Natural killer cell treated with Interleukin-12 subunit alpha and Interleukin-12 subunit beta and Interleukin-15 and Interleukin-18, amount 100 ng/mL, for 72 hours (primary cell): ENCODE data around the gene RPGRIP1. TPM values are rescaled to one million over a fixed set of nuclear protein-coding genes. Genes with fewer than 3 reads are reported as not detected.
"Not testable (repeated sequence)": the region's sequence is repeated elsewhere in the genome, so short reads cannot be mapped to it uniquely, and the experiment has no call there.

Experiments
- ATAC-seq, 2 donors: fragments of 150-1000 bp; cut with Tn5 transposase in 1 of 2; sonication (Bioruptor Pico), chemical (Tn5 transposase) in 1 of 2; 2 replicates each; pipeline ENCODE4 v1.10.0; 2021
- DNase-seq: peaks from one replicate; pipeline ENCODE4 v3.0.0; 2022; ENCODE audit warnings: low spot score
- H3K27ac Mint-ChIP-seq, 2 donors: 1 replicate in 1 of 2; 2 replicates in 1 of 2; pipeline ENCODE4 v1.8.0; 2022; ENCODE audit warnings: mixed read lengths in 2 of 2, mild to moderate bottlenecking in 1 of 2, moderate library complexity in 1 of 2
- H3K27me3 Mint-ChIP-seq, 2 donors: 1 replicate in 1 of 2; 2 replicates in 1 of 2; pipeline ENCODE4 v1.8.0; 2022; ENCODE audit warnings: mixed read lengths in 2 of 2
- H3K36me3 Mint-ChIP-seq: one replicate; pipeline ENCODE4 v1.8.0; 2022; ENCODE audit warnings: mixed read lengths
- H3K4me1 Mint-ChIP-seq, 2 donors: 1 replicate in 1 of 2; 2 replicates in 1 of 2; pipeline ENCODE4 v1.8.0; 2022; ENCODE audit warnings: low read depth in 2 of 2, mixed read lengths in 2 of 2, mild to moderate bottlenecking in 1 of 2
- H3K4me3 Mint-ChIP-seq: one replicate; pipeline ENCODE4 v1.8.0; 2022; ENCODE audit warnings: mixed read lengths
- H3K9me3 Mint-ChIP-seq: 2 replicates; pipeline ENCODE4 v1.8.0; 2022; ENCODE audit warnings: mixed read lengths
- total RNA-seq, 2 donors: library from RNA; stranded (reverse); gene quantifications; one replicate each; pipeline ENCODE4 v1.2.3, GENCODE V29; 2022

Gene RPGRIP1
- total RNA-seq, 2 donors from 2014 or later = 0.17 TPM; not detected in 1

DNA sequence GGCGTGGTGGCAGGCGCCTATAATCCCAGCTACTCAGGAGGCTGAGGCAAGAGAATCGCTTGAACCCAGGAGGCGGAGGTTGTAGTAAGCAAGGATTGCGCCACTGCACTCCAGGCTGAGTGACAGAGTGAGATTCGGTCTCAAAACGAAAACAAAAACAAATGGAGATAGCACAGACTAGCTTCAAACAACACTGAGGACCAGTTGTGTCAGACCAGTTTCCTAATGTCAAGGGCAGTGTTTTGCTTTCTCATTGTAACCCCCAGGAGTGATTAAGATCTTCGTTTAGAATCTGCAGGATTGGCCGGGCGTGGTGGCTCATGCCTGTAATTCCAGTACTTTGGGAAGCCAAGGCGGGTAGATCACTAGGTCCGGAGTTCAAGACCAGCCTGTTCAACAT is 18.5 kb downstream of the RPGRIP1 start:
- DNase-seq = no peak
- H3K27ac Mint-ChIP-seq = no peak overlapping the region
- H3K4me1 Mint-ChIP-seq = no peaks in the 10 kb centered on the region
- peaks cover 7% of the 10 kb centered on the region in 2 donors for H3K27me3 Mint-ChIP-seq
- no peaks in the 10 kb centered on the region for H3K9me3 Mint-ChIP-seq
- H3K36me3 Mint-ChIP-seq = no peaks in the 10 kb centered on the region
- H3K4me3 Mint-ChIP-seq = no peak overlapping the region
- no peak for ATAC-seq

DNA sequence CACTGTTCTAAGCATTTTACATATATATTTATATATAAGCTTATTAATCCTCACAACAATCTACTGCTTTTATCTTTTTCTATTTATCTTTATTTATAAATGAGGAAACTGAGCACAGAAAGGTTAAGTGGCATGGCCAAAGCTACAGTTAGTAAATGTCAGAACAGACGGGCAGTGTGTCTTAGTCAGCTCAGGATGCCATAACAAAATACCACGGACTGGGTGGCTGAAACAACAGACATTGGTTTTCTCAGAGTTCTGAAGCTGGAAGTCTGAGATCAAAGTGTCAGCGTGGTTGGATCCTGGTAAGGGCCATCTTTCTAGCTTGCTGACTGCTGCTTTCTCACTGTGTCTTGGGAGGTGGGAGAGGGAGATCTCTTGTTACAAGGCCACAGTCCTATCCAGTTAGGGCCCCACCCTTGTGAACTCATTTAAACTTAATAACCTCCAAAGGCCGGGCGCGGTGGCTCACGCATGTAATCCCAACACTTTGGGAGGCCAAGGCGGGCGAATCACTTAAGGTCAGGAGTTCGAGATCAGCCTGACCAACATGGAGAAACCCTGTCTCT is 19.8 kb downstream of the RPGRIP1 start:
- Mint-ChIP-seq H3K4me3 (no peak overlapping the region), H3K27me3 (peaks cover 7% of the 10 kb centered on the region in 2 donors), H3K36me3 (no peaks in the 10 kb centered on the region), H3K9me3 (no peaks in the 10 kb centered on the region), H3K27ac (no peak overlapping the region), H3K4me1 (no peaks in the 10 kb centered on the region)
- ATAC-seq (no peak), DNase-seq (no peak)

DNA sequence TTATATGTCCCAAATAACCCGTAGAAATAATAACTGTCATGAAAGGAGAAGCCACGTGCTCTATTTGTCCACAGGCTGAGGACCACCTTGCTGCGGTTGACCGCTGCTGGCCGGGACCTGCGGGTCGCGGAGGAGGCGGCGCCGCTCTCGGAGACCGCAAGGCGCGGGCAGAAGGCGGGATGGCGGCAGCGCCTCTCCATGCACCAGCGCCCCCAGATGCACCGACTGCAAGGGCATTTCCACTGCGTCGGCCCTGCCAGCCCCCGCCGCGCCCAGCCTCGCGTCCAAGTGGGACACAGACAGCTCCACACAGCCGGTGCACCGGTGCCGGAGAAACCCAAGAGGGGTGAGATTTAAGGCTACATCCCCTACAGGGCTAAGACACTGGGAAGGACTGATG is 21.0 kb downstream of the RPGRIP1 start:
- Mint-ChIP-seq H3K27ac (no peak overlapping the region), H3K4me1 (no peaks in the 10 kb centered on the region), H3K9me3 (no peaks in the 10 kb centered on the region), H3K36me3 (no peaks in the 10 kb centered on the region), H3K4me3 (no peak overlapping the region), H3K27me3 (peaks cover 7% of the 10 kb centered on the region in 2 donors)
- DNase-seq (no peak), ATAC-seq (peak; percentile 49 to 65)

GRCh38 chr14:21302013-21302835 is 22.3 kb downstream of the RPGRIP1 start:
- ATAC-seq (no peak), DNase-seq (no peak)
- Mint-ChIP-seq H3K4me3 (no peak overlapping the region), H3K27me3 (peaks cover 7% of the 10 kb centered on the region in 2 donors), H3K36me3 (no peaks in the 10 kb centered on the region), H3K27ac (no peak overlapping the region), H3K9me3 (no peaks in the 10 kb centered on the region), H3K4me1 (no peaks in the 10 kb centered on the region)

DNA sequence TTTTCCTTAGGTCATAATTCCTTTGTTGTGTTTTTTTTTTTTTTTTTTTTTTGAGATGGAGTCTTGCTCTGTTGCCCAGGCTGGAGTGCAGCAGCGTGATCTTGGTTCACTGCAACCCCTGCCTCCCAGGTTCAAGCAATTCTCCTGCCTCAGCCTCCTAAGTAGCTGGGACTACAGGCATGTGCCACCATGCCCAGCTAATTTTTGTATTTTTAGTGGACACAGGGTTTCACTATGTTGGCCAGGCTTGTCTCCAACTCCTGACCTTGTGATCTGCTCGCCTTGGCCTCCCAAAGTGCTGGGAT is 22.9 kb downstream of the RPGRIP1 start:
- not testable (repeated sequence) for H3K27ac Mint-ChIP-seq, H3K9me3 Mint-ChIP-seq, H3K36me3 Mint-ChIP-seq, H3K27me3 Mint-ChIP-seq, ATAC-seq, H3K4me3 Mint-ChIP-seq, DNase-seq, H3K4me1 Mint-ChIP-seq

DNA sequence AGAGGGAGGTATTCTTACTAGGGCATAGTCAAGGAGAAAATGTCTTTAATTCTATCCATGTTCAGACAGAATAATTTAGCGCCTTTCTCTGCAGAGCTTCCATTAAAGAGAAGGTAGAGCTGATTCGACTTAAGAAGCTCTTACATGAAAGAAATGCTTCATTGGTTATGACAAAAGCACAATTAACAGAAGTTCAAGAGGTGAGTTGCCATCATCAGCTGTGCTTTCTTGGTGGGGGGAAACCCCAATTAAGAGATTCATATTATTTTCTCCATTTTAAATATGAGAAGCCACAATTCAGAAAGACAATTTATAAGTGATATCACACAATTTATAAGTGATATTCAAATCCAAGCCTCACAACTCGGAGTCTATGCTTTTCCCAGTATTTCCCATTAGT is 27.8 kb downstream of the RPGRIP1 start:
- Mint-ChIP-seq H3K36me3 (no peaks in the 10 kb centered on the region), H3K27ac (no peak overlapping the region), H3K4me1 (peaks cover 16 to 17% of the 10 kb centered on the region in 2 donors), H3K27me3 (no peaks in the 10 kb centered on the region), H3K9me3 (no peaks in the 10 kb centered on the region), H3K4me3 (peak overlapping the region; percentile 77)
- DNase-seq (no peak), ATAC-seq (no peak)

- no peak for ATAC-seq
- H3K9me3 Mint-ChIP-seq = no peaks in the 10 kb centered on the region
Observed at GRCh38 chr14:21308132-21308478, 28.2 kb downstream of the RPGRIP1 start.

DNA sequence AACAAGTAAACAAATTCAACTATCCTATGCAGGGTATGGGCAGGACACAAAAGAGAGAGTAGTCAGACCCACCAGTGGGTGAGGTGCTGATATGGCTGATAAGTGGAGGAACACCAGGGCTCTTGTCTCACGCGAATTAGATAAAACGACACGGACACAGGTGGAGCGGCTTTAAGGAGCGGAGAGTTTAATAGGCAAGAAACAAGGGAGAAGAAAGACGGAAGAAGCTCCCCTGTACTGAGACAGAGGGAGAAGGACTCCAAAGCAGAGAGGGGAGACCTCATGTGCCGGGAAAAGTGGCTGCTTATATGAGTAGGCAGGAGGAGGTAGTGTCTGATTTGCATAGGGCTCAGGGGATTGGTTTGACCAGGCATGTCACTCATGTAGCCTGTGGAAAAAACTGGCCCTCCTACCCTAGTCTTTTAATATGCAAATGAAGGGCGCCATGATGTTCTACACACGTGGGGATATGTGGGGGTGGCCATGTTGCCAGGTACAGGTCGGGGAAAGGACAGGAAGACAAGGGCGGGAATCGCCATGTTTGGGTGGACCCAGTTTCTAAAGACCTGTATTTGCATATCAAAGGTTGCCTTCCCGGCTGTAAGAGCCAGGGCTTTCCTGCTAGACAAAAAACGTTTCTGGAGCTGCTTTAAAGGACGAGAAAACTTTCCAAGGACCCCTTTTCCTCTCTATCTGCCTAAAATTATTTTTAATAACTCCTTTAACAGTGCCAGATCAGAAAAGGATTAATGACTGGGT is 28.8 kb downstream of the RPGRIP1 start:
- DNase-seq (peak; percentile 85), ATAC-seq (peak; percentile 92 to 93)
- H3K9me3 Mint-ChIP-seq = no peaks in the 10 kb centered on the region
- H3K4me1 Mint-ChIP-seq = peaks cover 16 to 17% of the 10 kb centered on the region in 2 donors
- H3K36me3 Mint-ChIP-seq = no peaks in the 10 kb centered on the region
- peak overlapping the region; percentile 58 to 79 for H3K27ac Mint-ChIP-seq
- H3K4me3 Mint-ChIP-seq = peak overlapping the region; percentile 77
- no peaks in the 10 kb centered on the region for H3K27me3 Mint-ChIP-seq

More at GRCh38 chr14:21308132-21308478, 28.2 kb downstream of the RPGRIP1 start:
- no peak for DNase-seq
- Mint-ChIP-seq H3K4me3 (peak overlapping the region; percentile 77), H3K36me3 (no peaks in the 10 kb centered on the region), H3K27me3 (no peaks in the 10 kb centered on the region), H3K4me1 (peaks cover 16 to 17% of the 10 kb centered on the region in 2 donors), H3K27ac (peak overlapping the region; percentile 58 to 79)

GRCh38 chr14:21309238-21309636 is 29.4 kb downstream of the RPGRIP1 start:
- ATAC-seq (no peak), DNase-seq (no peak)
- no peaks in the 10 kb centered on the region for H3K36me3 Mint-ChIP-seq
- peak overlapping the region; percentile 58 to 79 for H3K27ac Mint-ChIP-seq
- H3K9me3 Mint-ChIP-seq = no peaks in the 10 kb centered on the region
- H3K4me3 Mint-ChIP-seq = peak overlapping the region; percentile 77
- H3K27me3 Mint-ChIP-seq = no peaks in the 10 kb centered on the region
- peaks cover 16 to 17% of the 10 kb centered on the region in 2 donors for H3K4me1 Mint-ChIP-seq

- ATAC-seq (no peak), DNase-seq (no peak)
- H3K36me3 Mint-ChIP-seq = no peaks in the 10 kb centered on the region
- H3K9me3 Mint-ChIP-seq = no peaks in the 10 kb centered on the region
- H3K27me3 Mint-ChIP-seq = no peaks in the 10 kb centered on the region
- H3K4me3 Mint-ChIP-seq = no peak overlapping the region
- H3K27ac Mint-ChIP-seq = no peak overlapping the region
- peaks cover 16 to 17% of the 10 kb centered on the region in 2 donors for H3K4me1 Mint-ChIP-seq
Observed at GRCh38 chr14:21309956-21310355, 30.1 kb downstream of the RPGRIP1 start.

DNA sequence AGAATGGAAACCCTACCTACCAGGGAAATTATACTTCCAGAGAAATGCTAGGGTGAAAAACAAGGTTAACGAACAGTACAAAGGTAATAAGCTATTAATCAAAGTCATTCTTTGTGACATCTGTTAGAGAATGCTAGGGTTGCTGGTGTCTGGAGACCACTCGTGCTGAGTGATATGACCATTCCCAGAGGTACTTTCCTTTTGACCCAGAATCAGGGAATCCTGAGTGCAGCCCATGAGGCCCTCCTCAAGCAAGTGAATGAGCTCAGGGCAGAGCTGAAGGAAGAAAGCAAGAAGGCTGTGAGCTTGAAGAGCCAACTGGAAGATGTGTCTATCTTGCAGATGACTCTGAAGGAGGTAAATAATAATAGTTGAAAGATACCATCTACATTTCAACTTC is 31.7 kb downstream of the RPGRIP1 start:
- H3K27me3 Mint-ChIP-seq = no peaks in the 10 kb centered on the region
- ATAC-seq = no peak

GRCh38 chr14:21313512-21313911 is 33.6 kb downstream of the RPGRIP1 start:
- H3K4me1 Mint-ChIP-seq = peaks cover 10% of the 10 kb centered on the region in 2 donors
- no peak overlapping the region for H3K4me3 Mint-ChIP-seq
- no peaks in the 10 kb centered on the region for H3K9me3 Mint-ChIP-seq
- H3K27ac Mint-ChIP-seq = no peak overlapping the region
- no peak for ATAC-seq
- no peak for DNase-seq
- no peaks in the 10 kb centered on the region for H3K27me3 Mint-ChIP-seq
- H3K36me3 Mint-ChIP-seq = no peaks in the 10 kb centered on the region

More for the DNA sequence above, 31.7 kb downstream of the RPGRIP1 start:
- H3K9me3 Mint-ChIP-seq = no peaks in the 10 kb centered on the region
- DNase-seq = no peak
- no peaks in the 10 kb centered on the region for H3K36me3 Mint-ChIP-seq
- H3K4me3 Mint-ChIP-seq = no peak overlapping the region
- H3K4me1 Mint-ChIP-seq = peaks cover 16 to 17% of the 10 kb centered on the region in 2 donors
- no peak overlapping the region for H3K27ac Mint-ChIP-seq

- peaks cover 3 to 7% of the 10 kb centered on the region in 2 donors for H3K4me1 Mint-ChIP-seq
- H3K27ac Mint-ChIP-seq = no peak overlapping the region
- H3K36me3 Mint-ChIP-seq = no peaks in the 10 kb centered on the region
- DNase-seq (no peak), ATAC-seq (no peak)
- H3K9me3 Mint-ChIP-seq = no peaks in the 10 kb centered on the region
- no peak overlapping the region for H3K4me3 Mint-ChIP-seq
- peaks cover 5 to 11% of the 10 kb centered on the region in 2 donors for H3K27me3 Mint-ChIP-seq
Observed at GRCh38 chr14:21317398-21317797, 37.5 kb downstream of the RPGRIP1 start.

DNA sequence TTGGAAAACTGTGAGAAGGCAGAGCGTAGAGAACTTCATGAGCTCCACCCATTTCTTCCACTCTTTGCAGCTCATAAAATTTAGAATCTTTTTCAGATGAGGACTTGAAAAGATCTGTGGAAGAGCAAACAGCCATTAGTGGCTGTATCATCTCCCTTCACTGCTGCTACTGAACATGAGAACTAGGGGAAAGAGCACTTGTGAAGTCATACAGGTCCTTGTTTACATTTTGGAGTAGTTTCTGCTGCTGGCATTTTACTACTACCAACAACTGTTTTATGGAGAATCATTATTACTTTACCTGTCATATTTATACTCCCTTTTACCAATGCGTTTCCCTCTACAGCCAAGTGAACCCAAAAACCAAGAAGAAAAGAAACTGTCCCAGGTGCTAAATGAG is 41.0 kb downstream of the RPGRIP1 start:
- no peaks in the 10 kb centered on the region for H3K36me3 Mint-ChIP-seq
- no peaks in the 10 kb centered on the region for H3K9me3 Mint-ChIP-seq
- H3K27ac Mint-ChIP-seq = no peak overlapping the region
- peaks cover 9 to 22% of the 10 kb centered on the region in 2 donors for H3K27me3 Mint-ChIP-seq
- DNase-seq = no peak
- H3K4me3 Mint-ChIP-seq = no peak overlapping the region
- ATAC-seq = no peak
- peaks cover 3 to 7% of the 10 kb centered on the region in 2 donors for H3K4me1 Mint-ChIP-seq
